ENCODE results near the gene TBC1D9.

TBC1D9 gene

DNA sequence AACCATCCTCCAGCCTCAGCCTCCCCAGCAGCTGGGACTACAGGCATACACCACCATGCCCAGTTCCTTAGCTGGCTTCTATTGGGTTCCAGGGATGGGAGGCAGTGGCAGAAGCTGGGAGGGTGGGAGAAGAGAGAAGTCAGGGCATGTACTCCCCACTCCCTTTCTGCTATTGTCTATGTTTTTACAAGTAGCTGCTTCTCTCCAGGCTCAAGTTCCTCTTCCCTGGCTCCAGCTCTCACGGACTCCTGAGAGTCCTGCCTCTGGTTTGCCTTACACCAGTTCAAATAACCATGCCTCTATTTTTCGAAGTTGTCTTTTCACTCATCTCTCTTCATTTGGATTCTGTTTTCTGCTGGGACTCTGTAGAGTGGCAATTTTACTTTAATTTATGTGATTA lies 2.9 kb downstream of the TBC1D9 start:
- TF ChIP-seq, protein P1, sequence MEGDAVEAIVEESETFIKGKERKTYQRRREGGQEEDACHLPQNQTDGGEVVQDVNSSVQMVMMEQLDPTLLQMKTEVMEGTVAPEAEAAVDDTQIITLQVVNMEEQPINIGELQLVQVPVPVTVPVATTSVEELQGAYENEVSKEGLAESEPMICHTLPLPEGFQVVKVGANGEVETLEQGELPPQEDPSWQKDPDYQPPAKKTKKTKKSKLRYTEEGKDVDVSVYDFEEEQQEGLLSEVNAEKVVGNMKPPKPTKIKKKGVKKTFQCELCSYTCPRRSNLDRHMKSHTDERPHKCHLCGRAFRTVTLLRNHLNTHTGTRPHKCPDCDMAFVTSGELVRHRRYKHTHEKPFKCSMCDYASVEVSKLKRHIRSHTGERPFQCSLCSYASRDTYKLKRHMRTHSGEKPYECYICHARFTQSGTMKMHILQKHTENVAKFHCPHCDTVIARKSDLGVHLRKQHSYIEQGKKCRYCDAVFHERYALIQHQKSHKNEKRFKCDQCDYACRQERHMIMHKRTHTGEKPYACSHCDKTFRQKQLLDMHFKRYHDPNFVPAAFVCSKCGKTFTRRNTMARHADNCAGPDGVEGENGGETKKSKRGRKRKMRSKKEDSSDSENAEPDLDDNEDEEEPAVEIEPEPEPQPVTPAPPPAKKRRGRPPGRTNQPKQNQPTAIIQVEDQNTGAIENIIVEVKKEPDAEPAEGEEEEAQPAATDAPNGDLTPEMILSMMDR (IDR thresholded peaks at IDR 0.05; ENCODE audit: insufficient read depth, low read length, poor library complexity, severe bottlenecking): no peak
- no peak for TF ChIP-seq EZH2phosphoT487 (conservative IDR thresholded peaks at IDR 0.05; ENCODE audit: low read length)
- Histone ChIP-seq H3K9me2 (replicated peaks; ENCODE audit: insufficient read depth, low read length) (no peaks in the 10 kb centered on the region), H3K9ac (ENCODE audit: low read length) (no peak overlapping the region), H3K79me2 (ENCODE audit: insufficient read depth, low read length) (no peaks in the 10 kb centered on the region), H3K4me2 (ENCODE audit: low read depth, low read length, poor library complexity, severe bottlenecking) (no peak overlapping the region), H3F3A (ENCODE audit: insufficient read depth) (0 out of 2 replicates have a peak, but pooled peaks cover 7% of the 10 kb centered on the region), H3K27ac (ENCODE audit: low read depth, low read length) (no peak overlapping the region), H4K20me1 (ENCODE audit: low read depth, low read length) (no peaks in the 10 kb centered on the region), H3K36me3 (ENCODE audit: low read length) (no peaks in the 10 kb centered on the region), H3K4me3 (ENCODE audit: insufficient read depth, low read length, poor library complexity, severe bottlenecking) (no peak overlapping the region), H2AFZ (ENCODE audit: low read depth, low read length, severe bottlenecking) (no peak overlapping the region), H3K27me3 (ENCODE audit: low read length) (no peaks in the 10 kb centered on the region), H3K9me3 (ENCODE audit: insufficient read depth, low read length) (no peaks in the 10 kb centered on the region)

DNA sequence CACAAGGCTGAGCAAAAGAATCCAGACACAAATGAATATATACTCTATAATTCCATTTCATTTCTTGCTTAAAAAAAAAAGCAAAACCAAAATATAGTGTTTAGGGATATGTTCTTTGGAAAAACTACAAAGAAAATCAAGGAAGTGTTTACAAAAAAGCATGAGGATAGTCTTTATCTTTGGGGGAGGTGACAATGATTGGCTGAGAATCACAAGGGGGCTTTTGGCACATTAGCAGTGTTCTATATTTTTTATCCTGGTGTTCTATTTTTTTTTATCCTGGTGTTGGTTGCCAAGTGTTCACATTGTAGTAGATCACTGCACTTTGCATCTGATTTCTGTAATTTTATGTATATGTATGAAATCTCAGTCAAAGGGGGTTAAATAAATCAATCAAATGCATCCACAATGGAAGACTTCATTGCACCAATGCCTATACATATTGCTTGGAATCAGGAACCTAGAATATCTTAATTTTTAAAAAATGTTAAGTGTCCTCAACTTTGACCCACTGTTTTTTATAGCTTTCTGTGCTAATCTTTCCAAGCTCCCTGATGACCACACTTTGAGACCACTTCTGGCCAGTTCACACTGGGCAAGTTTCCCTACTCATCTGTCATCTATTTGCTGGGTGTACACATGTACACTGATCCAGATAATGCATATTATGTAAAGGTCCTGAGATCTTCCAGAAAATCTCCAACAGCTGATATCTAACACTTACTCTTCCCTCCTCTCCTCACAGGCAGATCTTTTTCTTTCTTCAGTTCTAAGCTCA lies 3.7 kb downstream of the TBC1D9 start:
- Histone ChIP-seq H3K27me3 (ENCODE audit: low read length) (no peaks in the 10 kb centered on the region), H3K4me2 (ENCODE audit: low read depth, low read length, poor library complexity, severe bottlenecking) (no peak overlapping the region), H3K79me2 (ENCODE audit: insufficient read depth, low read length) (no peaks in the 10 kb centered on the region), H3F3A (ENCODE audit: insufficient read depth) (0 out of 2 replicates have a peak, but pooled peaks cover 4% of the 10 kb centered on the region), H3K27ac (ENCODE audit: low read depth, low read length) (no peak overlapping the region), H3K9ac (ENCODE audit: low read length) (no peak overlapping the region), H3K9me2 (replicated peaks; ENCODE audit: insufficient read depth, low read length) (no peaks in the 10 kb centered on the region), H4K20me1 (ENCODE audit: low read depth, low read length) (no peaks in the 10 kb centered on the region), H3K4me3 (ENCODE audit: insufficient read depth, low read length, poor library complexity, severe bottlenecking) (no peak overlapping the region), H3K9me3 (ENCODE audit: insufficient read depth, low read length) (no peaks in the 10 kb centered on the region), H2AFZ (ENCODE audit: low read depth, low read length, severe bottlenecking) (no peak overlapping the region), H3K36me3 (ENCODE audit: low read length) (no peaks in the 10 kb centered on the region)
- TF ChIP-seq, protein P1 (IDR thresholded peaks at IDR 0.05; ENCODE audit: insufficient read depth, low read length, poor library complexity, severe bottlenecking): no peak
- no peak for TF ChIP-seq EZH2phosphoT487 (conservative IDR thresholded peaks at IDR 0.05; ENCODE audit: low read length)

- Histone ChIP-seq H3K9me2 (replicated peaks; ENCODE audit: insufficient read depth, low read length) (no peaks in the 10 kb centered on the region), H4K20me1 (ENCODE audit: low read depth, low read length) (no peaks in the 10 kb centered on the region), H3K4me3 (ENCODE audit: insufficient read depth, low read length, poor library complexity, severe bottlenecking) (no peak overlapping the region), H3K4me2 (ENCODE audit: low read depth, low read length, poor library complexity, severe bottlenecking) (no peak overlapping the region), H3F3A (ENCODE audit: insufficient read depth) (no peaks in the 10 kb centered on the region), H2AFZ (ENCODE audit: low read depth, low read length, severe bottlenecking) (no peak overlapping the region), H3K27ac (ENCODE audit: low read depth, low read length) (no peak overlapping the region), H3K79me2 (ENCODE audit: insufficient read depth, low read length) (no peaks in the 10 kb centered on the region), H3K27me3 (ENCODE audit: low read length) (no peaks in the 10 kb centered on the region), H3K36me3 (ENCODE audit: low read length) (no peaks in the 10 kb centered on the region), H3K9me3 (ENCODE audit: insufficient read depth, low read length) (no peaks in the 10 kb centered on the region), H3K9ac (ENCODE audit: low read length) (no peak overlapping the region)
- TF ChIP-seq EZH2phosphoT487 (conservative IDR thresholded peaks at IDR 0.05; ENCODE audit: low read length): no peak
- TF ChIP-seq, protein P1 (IDR thresholded peaks at IDR 0.05; ENCODE audit: insufficient read depth, low read length, poor library complexity, severe bottlenecking): no peak
Measured at GRCh38 chr4:140750470-140750869, 5.7 kb downstream of the TBC1D9 start.

Data from SU-DHL-6 (cell line).